ENCODE results near the gene CNPY1. TPM values are rescaled to one million over a fixed set of nuclear protein-coding genes. Genes with fewer than 3 reads are reported as not detected.

Gene CNPY1
- total and polyA plus RNA-seq, 9 donors = 0.05 TPM; not detected in 8

DNA sequence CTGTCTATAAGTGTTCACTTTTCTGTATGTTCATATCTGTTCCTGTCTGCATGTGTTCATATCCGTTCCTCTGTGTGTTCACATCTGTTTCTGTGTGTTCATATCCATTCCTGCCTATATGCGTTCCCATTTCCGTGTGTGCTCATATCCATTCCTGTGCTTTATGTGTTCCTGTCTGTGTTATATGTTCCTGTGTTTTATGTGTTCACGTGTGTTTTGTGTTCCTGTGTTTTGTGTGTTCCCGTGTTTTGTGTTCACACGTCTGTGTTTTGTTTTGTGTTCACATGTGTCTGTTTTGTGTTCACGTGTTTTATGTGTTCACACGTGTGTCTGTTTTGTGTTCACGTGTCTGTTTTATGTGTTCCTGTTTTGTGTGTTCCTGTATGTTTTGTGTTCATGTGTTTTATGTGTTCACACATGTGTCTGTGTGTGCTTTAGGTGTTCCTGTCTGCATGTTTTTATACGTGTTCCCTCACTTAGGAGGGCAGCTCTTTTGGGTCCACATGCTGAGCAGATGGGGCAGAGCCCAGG, 42.2 kb upstream of the CNPY1 start:
- 88 to 92% (median 91%) methylated on average over 10 of the region's 10 CpGs for WGBS, 3 donors
- Histone ChIP-seq H3K27ac (no peak overlapping the region), H3K36me3 (no peaks in the 10 kb centered on the region), H3K27me3 (no peaks in the 10 kb centered on the region), H3K4me1 (ENCODE audit: insufficient read depth) (peaks cover 8% of the 10 kb centered on the region), H3K4me3 (no peak overlapping the region), H3K9me3 (no peaks in the 10 kb centered on the region)
- TF ChIP-seq POLR2A (IDR thresholded peaks at IDR 0.05) (no peak), EP300 (IDR thresholded peaks at IDR 0.05) (no peak), CTCF (IDR thresholded peaks at IDR 0.05) (no peak)
- intact Hi-C loops (cut with DNase I) = no loop called here
- no peak for DNase-seq

- Histone ChIP-seq H3K4me3 (no peak overlapping the region), H3K4me1 (ENCODE audit: insufficient read depth) (peaks cover 8% of the 10 kb centered on the region), H3K27ac (no peak overlapping the region), H3K27me3 (no peaks in the 10 kb centered on the region), H3K36me3 (no peaks in the 10 kb centered on the region), H3K9me3 (no peaks in the 10 kb centered on the region)
- intact Hi-C loops (cut with DNase I) = no loop called here
- 87 to 91% (median 91%) methylated on average over 10 of the region's 10 CpGs for WGBS, 3 donors
- TF ChIP-seq POLR2A (IDR thresholded peaks at IDR 0.05) (no peak), CTCF (IDR thresholded peaks at IDR 0.05) (no peak), EP300 (IDR thresholded peaks at IDR 0.05) (no peak)
- DNase-seq = peak in 1 of 5 donors; percentile 26
Observed at GRCh38 chr7:155587486-155587885, 41.1 kb upstream of the CNPY1 start.

DNA sequence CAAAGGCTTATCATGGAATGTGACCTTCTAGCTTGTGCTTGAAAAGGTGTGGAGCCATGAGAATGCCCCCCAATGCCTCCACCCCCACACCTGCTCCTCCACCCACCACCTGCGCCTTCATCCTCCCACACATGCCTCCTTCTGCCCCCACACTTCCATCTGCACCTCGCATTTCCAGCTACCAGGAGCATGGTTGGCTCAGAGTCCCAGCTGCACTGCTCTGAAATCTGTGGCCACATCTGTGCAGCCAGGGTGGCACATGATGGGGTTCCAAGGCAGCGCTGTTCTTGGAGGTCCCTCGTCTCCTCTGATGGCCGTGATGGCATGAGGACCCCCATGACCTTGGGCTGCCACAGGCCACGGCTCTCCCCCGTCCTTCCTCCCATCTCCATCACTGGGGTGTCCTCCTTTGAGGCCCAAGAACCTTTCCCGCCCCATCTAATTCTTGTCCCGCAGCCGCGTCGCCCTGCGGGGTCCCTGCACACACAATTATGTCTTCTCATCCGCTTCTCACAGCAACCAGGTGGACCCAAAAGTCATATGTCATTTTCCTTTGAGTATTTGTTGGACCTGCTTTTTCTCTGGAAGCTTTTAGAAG, 40.6 kb upstream of the CNPY1 start:
- DNase-seq = peak in 1 of 5 donors; percentile 15

GRCh38 chr7:155585951-155586350, 39.6 kb upstream of the CNPY1 start:
- peak in 1 of 5 donors; percentile 12 for DNase-seq
- intact Hi-C loops (cut with DNase I) = no loop called here
- Histone ChIP-seq H3K27me3 (no peaks in the 10 kb centered on the region), H3K9me3 (no peaks in the 10 kb centered on the region), H3K27ac (no peak overlapping the region), H3K4me1 (ENCODE audit: insufficient read depth) (peaks cover 8% of the 10 kb centered on the region), H3K36me3 (no peaks in the 10 kb centered on the region), H3K4me3 (no peak overlapping the region)
- TF ChIP-seq POLR2A (IDR thresholded peaks at IDR 0.05) (no peak), EP300 (IDR thresholded peaks at IDR 0.05) (no peak), CTCF (IDR thresholded peaks at IDR 0.05) (no peak)
- 64 to 70% (median 67%) methylated on average over 6 of the region's 6 CpGs for WGBS, 3 donors

More for the DNA sequence above, 40.6 kb upstream of the CNPY1 start:
- WGBS, 3 donors = 86 to 92% (median 89%) methylated on average over 14 of the region's 14 CpGs
- H3K36me3 ChIP-seq = no peaks in the 10 kb centered on the region
- TF ChIP-seq EP300 (IDR thresholded peaks at IDR 0.05) = no peak
- no peak for TF ChIP-seq CTCF (IDR thresholded peaks at IDR 0.05)
- TF ChIP-seq POLR2A (IDR thresholded peaks at IDR 0.05) = no peak
- H3K27ac ChIP-seq = no peak overlapping the region
- peaks cover 8% of the 10 kb centered on the region for H3K4me1 ChIP-seq (ENCODE audit: insufficient read depth)
- intact Hi-C loops (cut with DNase I) = no loop called here
- H3K4me3 ChIP-seq = no peak overlapping the region
- no peaks in the 10 kb centered on the region for H3K27me3 ChIP-seq
- H3K9me3 ChIP-seq = no peaks in the 10 kb centered on the region
